AG09319 (cell line): Measurements from ENCODE around the gene MOCS3.

ENCODE experiments used
- DNase-seq: peaks from one replicate; pipeline ENCODE4 v3.0.0-alpha.2; 2010; ENCODE audit warnings: low read depth; ENCODE audit errors: extremely low read depth
- TF ChIP-seq, protein P1 (sequence below): IDR thresholded peaks from 2 replicates; pipeline ENCODE4 v1.5.1; 2011; ENCODE audit warnings: low read depth, mild to moderate bottlenecking, inconsistent platforms, low read length, moderate library complexity

Gene MOCS3

GRCh38 chr20:51005214-51005613, 46.6 kb downstream of the MOCS3 start:
- DNase-seq: no peak
- TF ChIP-seq, protein P1, sequence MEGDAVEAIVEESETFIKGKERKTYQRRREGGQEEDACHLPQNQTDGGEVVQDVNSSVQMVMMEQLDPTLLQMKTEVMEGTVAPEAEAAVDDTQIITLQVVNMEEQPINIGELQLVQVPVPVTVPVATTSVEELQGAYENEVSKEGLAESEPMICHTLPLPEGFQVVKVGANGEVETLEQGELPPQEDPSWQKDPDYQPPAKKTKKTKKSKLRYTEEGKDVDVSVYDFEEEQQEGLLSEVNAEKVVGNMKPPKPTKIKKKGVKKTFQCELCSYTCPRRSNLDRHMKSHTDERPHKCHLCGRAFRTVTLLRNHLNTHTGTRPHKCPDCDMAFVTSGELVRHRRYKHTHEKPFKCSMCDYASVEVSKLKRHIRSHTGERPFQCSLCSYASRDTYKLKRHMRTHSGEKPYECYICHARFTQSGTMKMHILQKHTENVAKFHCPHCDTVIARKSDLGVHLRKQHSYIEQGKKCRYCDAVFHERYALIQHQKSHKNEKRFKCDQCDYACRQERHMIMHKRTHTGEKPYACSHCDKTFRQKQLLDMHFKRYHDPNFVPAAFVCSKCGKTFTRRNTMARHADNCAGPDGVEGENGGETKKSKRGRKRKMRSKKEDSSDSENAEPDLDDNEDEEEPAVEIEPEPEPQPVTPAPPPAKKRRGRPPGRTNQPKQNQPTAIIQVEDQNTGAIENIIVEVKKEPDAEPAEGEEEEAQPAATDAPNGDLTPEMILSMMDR: no peak

- no peak for DNase-seq
- TF ChIP-seq, protein P1: no peak
Observed at GRCh38 chr20:51008718-51009117, 50.1 kb downstream of the MOCS3 start.

DNA sequence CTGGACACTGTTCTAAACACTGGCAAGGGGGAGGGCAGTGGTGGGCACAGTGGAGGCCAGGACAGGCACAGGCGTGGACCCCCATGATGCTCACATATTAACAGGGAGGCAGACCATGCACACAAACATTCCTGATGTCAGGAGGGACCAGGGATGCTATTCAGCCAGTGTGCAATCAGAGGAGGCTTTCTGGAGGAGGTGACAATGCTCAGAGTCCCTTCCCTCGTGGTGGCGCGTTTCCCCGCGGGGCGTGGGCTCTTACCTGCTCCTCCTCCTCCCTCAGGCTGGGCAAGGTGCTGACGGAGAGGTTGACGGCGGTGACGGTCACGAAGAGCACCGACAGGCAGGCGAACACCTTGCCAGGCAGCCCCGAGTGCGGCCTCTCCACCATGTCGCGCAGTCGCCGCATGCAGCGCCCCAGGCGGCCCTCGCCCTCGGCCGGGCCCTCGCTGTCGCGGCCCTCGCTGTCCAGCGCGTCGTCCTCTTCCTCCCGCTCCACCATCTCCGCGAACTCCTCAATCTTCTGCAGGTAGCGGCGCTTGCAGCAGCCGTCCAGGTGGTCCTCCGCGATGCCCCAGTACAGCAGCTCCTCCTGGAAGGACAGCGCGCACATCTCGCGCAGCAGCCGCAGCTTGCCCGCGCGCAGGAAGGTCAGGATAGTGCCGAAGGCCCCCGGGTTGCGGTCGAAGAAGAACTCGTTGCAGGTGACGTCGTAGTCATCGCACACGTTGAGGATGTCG, 50.9 kb downstream of the MOCS3 start:
- no peak for DNase-seq
- TF ChIP-seq, protein P1: no peak

- TF ChIP-seq, protein P1: no peak
Observed at GRCh38 chr20:51010043-51010365, 51.4 kb downstream of the MOCS3 start.

DNA sequence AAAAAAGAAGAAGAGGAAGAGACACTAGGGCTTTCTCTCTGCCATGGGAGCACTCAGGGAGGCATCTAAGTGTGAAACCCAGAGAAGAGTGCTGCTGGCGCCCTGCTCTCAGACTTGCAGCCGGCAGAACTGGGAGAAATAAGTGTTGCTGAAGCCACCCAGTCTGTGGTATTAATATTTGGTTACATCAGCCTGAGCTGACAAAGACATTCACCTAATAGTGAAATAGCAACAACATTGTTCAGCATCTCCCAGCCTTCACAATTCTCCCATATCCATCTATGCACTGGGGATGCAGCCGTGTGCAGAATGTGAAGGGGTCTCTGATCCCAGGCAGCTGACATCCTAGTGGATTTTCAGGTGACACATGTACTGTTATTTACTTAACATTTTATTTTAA, 52.3 kb downstream of the MOCS3 start:
- no peak for DNase-seq
- TF ChIP-seq, protein P1: no peak

More at GRCh38 chr20:51010043-51010365, 51.4 kb downstream of the MOCS3 start:
- DNase-seq: no peak

GRCh38 chr20:51011479-51011878, 52.9 kb downstream of the MOCS3 start:
- TF ChIP-seq, protein P1: no peak
- DNase-seq: no peak

- TF ChIP-seq, protein P1: no peak
- no peak for DNase-seq
Observed at GRCh38 chr20:51012357-51012756, 53.7 kb downstream of the MOCS3 start.
